Measurements from ENCODE around the gene MCM5.

Gene MCM5

GRCh38 chr22:35397095-35397904 lies 2.6 kb upstream of the MCM5 start:
- H3K4me3 ChIP-seq (ENCODE audit: low read length): no peak overlapping the region
- no peak for DNase-seq (ENCODE audit: low read depth, low spot score)

GRCh38 chr22:35398591-35398973 lies 1.4 kb upstream of the MCM5 start:
- H3K4me3 ChIP-seq (ENCODE audit: low read length): no peak overlapping the region; the same call in 1 of the 2 replicates
- no peak for DNase-seq (ENCODE audit: low read depth, low spot score)

- DNase-seq (ENCODE audit: low read depth, low spot score): peak; percentile 18
- H3K4me3 ChIP-seq (ENCODE audit: low read length): peak overlapping the region; percentile 90
These were observed 744 bp upstream of the MCM5 start for GRCh38 chr22:35399114-35399677.

GRCh38 chr22:35400501-35400790 lies 506 bp downstream of the MCM5 start:
- H3K4me3 ChIP-seq (ENCODE audit: low read length): peak overlapping the region; percentile 90
- DNase-seq (ENCODE audit: low read depth, low spot score): no peak

GRCh38 chr22:35401863-35402262 lies 1.9 kb downstream of the MCM5 start:
- no peak overlapping the region for H3K4me3 ChIP-seq (ENCODE audit: low read length)

GRCh38 chr22:35403356-35403755 lies 3.4 kb downstream of the MCM5 start:
- DNase-seq (ENCODE audit: low read depth, low spot score): no peak
- no peak overlapping the region for H3K4me3 ChIP-seq (ENCODE audit: low read length)

More at GRCh38 chr22:35401863-35402262, 1.9 kb downstream of the MCM5 start:
- DNase-seq (ENCODE audit: low read depth, low spot score): no peak

GRCh38 chr22:35404176-35404575 lies 4.2 kb downstream of the MCM5 start:
- no peak overlapping the region for H3K4me3 ChIP-seq (ENCODE audit: low read length)
- no peak for DNase-seq (ENCODE audit: low read depth, low spot score)

GRCh38 chr22:35406443-35406842 lies 6.5 kb downstream of the MCM5 start:
- DNase-seq (ENCODE audit: low read depth, low spot score): no peak
- no peak overlapping the region for H3K4me3 ChIP-seq (ENCODE audit: low read length)

GRCh38 chr22:35407362-35407761 lies 7.4 kb downstream of the MCM5 start:
- H3K4me3 ChIP-seq (ENCODE audit: low read length): no peak overlapping the region
- DNase-seq (ENCODE audit: low read depth, low spot score): no peak

- DNase-seq (ENCODE audit: low read depth, low spot score): no peak
- no peak overlapping the region for H3K4me3 ChIP-seq (ENCODE audit: low read length)
These were observed 10.1 kb downstream of the MCM5 start for GRCh38 chr22:35409783-35410662.

GRCh38 chr22:35410663-35411034 lies 10.7 kb downstream of the MCM5 start:
- no peak for DNase-seq (ENCODE audit: low read depth, low spot score)
- no peak overlapping the region for H3K4me3 ChIP-seq (ENCODE audit: low read length)

- DNase-seq (ENCODE audit: low read depth, low spot score): no peak
- no peak overlapping the region for H3K4me3 ChIP-seq (ENCODE audit: low read length)
These were observed 11.2 kb downstream of the MCM5 start for GRCh38 chr22:35411102-35411501.

GRCh38 chr22:35413624-35414023 lies 13.7 kb downstream of the MCM5 start:
- no peak for DNase-seq (ENCODE audit: low read depth, low spot score)
- no peak overlapping the region for H3K4me3 ChIP-seq (ENCODE audit: low read length)

GRCh38 chr22:35417606-35418005 lies 17.7 kb downstream of the MCM5 start:
- no peak overlapping the region for H3K4me3 ChIP-seq (ENCODE audit: low read length)
- DNase-seq (ENCODE audit: low read depth, low spot score): no peak

- H3K4me3 ChIP-seq (ENCODE audit: low read length): no peak overlapping the region
- DNase-seq (ENCODE audit: low read depth, low spot score): no peak
These were observed 18.1 kb downstream of the MCM5 start for GRCh38 chr22:35418088-35418487.

- no peak overlapping the region for H3K4me3 ChIP-seq (ENCODE audit: low read length)
- DNase-seq (ENCODE audit: low read depth, low spot score): peak; percentile 71
These were observed 18.8 kb downstream of the MCM5 start for GRCh38 chr22:35418731-35419130.

- no peak for DNase-seq (ENCODE audit: low read depth, low spot score)
- no peak overlapping the region for H3K4me3 ChIP-seq (ENCODE audit: low read length)
These were observed 19.8 kb downstream of the MCM5 start for GRCh38 chr22:35419756-35420155.

GRCh38 chr22:35421121-35421520 lies 21.2 kb downstream of the MCM5 start:
- no peak for DNase-seq (ENCODE audit: low read depth, low spot score)
- no peak overlapping the region for H3K4me3 ChIP-seq (ENCODE audit: low read length)

- H3K4me3 ChIP-seq (ENCODE audit: low read length): no peak overlapping the region
- no peak for DNase-seq (ENCODE audit: low read depth, low spot score)
These were observed 22.2 kb downstream of the MCM5 start for GRCh38 chr22:35422145-35422544.

GRCh38 chr22:35422936-35423335 lies 23.0 kb downstream of the MCM5 start:
- no peak for DNase-seq (ENCODE audit: low read depth, low spot score)
- H3K4me3 ChIP-seq (ENCODE audit: low read length): no peak overlapping the region

All from Jurkat, Clone E6-1 (cell line).